Upper lobe of left lung (tissue), 6 donors: ENCODE data around the gene MMP7. TPM values are rescaled to one million over a fixed set of nuclear protein-coding genes. Genes with fewer than 3 reads are reported as not detected.
A peak's percentile ranks its signal among the peaks of the same experiment; 100 is the strongest.

Source experiments
- ATAC-seq, 2 donors: fragments of 200-7000 bp; cut with Tn5 transposase; one replicate each; pipeline ENCODE4 v1.9.1; 2022; ENCODE audit warnings: mild to moderate bottlenecking in 2 of 2, moderate library complexity in 2 of 2; ENCODE audit not compliant: low FRiP score in 2 of 2
- DNase-seq, 2 donors: peaks; one replicate each; pipeline ENCODE4 v3.0.0-alpha.2; 2019 to 2020
- H3K27ac ChIP-seq, 4 donors: fragments of 200-600 bp; sonication (generic); one replicate each; pipeline ENCODE4 v1.5.1; 2016 to 2019
- H3K27me3 ChIP-seq, 4 donors: fragments of 200-600 bp; sonication (generic); one replicate each; pipeline ENCODE4 v1.5.1; 2017 to 2019
- H3K36me3 ChIP-seq, 4 donors: fragments of 200-600 bp; sonication (generic); one replicate each; pipeline ENCODE4 v1.5.1; 2016 to 2019
- H3K4me1 ChIP-seq, 4 donors: fragments of 200-600 bp; sonication (generic); one replicate each; pipeline ENCODE4 v1.5.1; 2018 to 2019
- H3K4me3 ChIP-seq, 4 donors: fragments of 200-600 bp; sonication (generic); one replicate each; pipeline ENCODE4 v1.5.1; 2017 to 2019; ENCODE audit warnings: mild to moderate bottlenecking in 2 of 4, moderate library complexity in 1 of 4
- H3K9me3 ChIP-seq, 4 donors: fragments of 200-600 bp; sonication (generic); one replicate each; pipeline ENCODE4 v1.5.1; 2018 to 2019
- EP300 ChIP-seq, 4 donors: sonication (generic); formaldehyde crosslinking; IDR thresholded peaks; one replicate each; pipeline ENCODE4 v1.5.1; 2017; ENCODE audit warnings: antibody characterized with exemption in 4 of 4, control low read depth in 2 of 4
- POLR2A ChIP-seq, 4 donors: fragments of 450-650 bp; IDR thresholded peaks; one replicate each; pipeline ENCODE4 v1.5.1; 2016 to 2017; ENCODE audit warnings: antibody characterized with exemption in 4 of 4, mild to moderate bottlenecking in 2 of 4
- POLR2AphosphoS5 ChIP-seq, 2 donors: sonication (generic); formaldehyde crosslinking; IDR thresholded peaks; one replicate each; pipeline ENCODE4 v1.5.1; 2017; ENCODE audit warnings: antibody characterized with exemption in 2 of 2
- WGBS, 2 donors: methylation state at CpG; one replicate each; pipeline ENCODE4 v1.1.5; 2017 to 2018; 5-methylcytosine and 5-hydroxymethylcytosine counted together
- total RNA-seq, 6 donors: library from RNA; depleted of rRNA in 4 of 6; stranded (reverse); fragments of >200 nt in 4 of 6; gene quantifications; one replicate each; pipeline versions ENCODE4 v1.1.0 to v1.2.1, GENCODE V29; 2016 to 2021
- TF ChIP-seq, protein P1 (sequence below), 6 experiments: fragments of 450-650 bp in 4 of 6; fragments of 200-600 bp in 2 of 6; sonication (generic) in 2 of 6; IDR thresholded peaks; one replicate each; pipeline ENCODE4 v1.5.1; 2016 to 2019; ENCODE audit warnings: antibody characterized with exemption in 6 of 6
- donor health status: DM: no; HTN: no; CAD: no; lungs with moderate emphysema.
- donor health status: DM: no; HTN: yes; CAD: no; lungs with severe emphysema.

The MMP7 gene
- total RNA-seq, 6 donors from 2014 or later: 2.4 to 66.5 (median 16.2) TPM

DNA sequence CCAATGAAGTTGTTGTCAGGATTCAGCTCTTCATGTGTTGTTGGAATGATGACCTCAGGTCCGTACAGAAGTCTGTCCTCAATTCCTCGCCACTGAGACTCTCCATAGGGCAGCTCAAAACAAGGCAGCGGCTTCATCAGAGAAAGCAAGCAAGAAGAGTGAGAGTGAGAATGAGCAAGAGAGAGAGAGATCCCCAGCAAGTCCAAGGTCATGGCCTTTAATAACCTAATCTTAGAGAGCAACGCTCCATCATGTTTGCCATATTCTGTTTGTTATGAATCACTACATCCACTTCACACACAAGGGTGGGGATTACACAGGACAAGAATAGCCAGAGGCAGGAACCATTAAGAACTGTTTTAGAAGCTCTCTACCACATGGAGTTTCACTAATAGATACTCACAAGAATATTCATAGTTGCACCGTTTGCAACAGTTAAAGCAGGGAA, 23.3 kb upstream of the MMP7 start:
- Histone ChIP-seq H3K9me3 (no peaks in the 10 kb centered on the region), H3K4me3 (no peak overlapping the region), H3K36me3 (no peaks in the 10 kb centered on the region), H3K4me1 (peaks cover 0 to 12% (median 0%) of the 10 kb centered on the region in 4 donors), H3K27me3 (no peaks in the 10 kb centered on the region), H3K27ac (peak overlapping the region; percentile 24 to 77 (median 69))
- TF ChIP-seq, protein P1, sequence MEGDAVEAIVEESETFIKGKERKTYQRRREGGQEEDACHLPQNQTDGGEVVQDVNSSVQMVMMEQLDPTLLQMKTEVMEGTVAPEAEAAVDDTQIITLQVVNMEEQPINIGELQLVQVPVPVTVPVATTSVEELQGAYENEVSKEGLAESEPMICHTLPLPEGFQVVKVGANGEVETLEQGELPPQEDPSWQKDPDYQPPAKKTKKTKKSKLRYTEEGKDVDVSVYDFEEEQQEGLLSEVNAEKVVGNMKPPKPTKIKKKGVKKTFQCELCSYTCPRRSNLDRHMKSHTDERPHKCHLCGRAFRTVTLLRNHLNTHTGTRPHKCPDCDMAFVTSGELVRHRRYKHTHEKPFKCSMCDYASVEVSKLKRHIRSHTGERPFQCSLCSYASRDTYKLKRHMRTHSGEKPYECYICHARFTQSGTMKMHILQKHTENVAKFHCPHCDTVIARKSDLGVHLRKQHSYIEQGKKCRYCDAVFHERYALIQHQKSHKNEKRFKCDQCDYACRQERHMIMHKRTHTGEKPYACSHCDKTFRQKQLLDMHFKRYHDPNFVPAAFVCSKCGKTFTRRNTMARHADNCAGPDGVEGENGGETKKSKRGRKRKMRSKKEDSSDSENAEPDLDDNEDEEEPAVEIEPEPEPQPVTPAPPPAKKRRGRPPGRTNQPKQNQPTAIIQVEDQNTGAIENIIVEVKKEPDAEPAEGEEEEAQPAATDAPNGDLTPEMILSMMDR (IDR thresholded peaks at IDR 0.05): no peak
- TF ChIP-seq POLR2AphosphoS5 (IDR thresholded peaks at IDR 0.05): peak in 1 of 2 donors; percentile 30
- TF ChIP-seq EP300 (IDR thresholded peaks at IDR 0.05): peak in 1 of 4 donors; percentile 75
- DNase-seq (no peak), ATAC-seq (peak; percentile 26 to 63)
- WGBS, 2 donors: 74 to 79% methylated on average over 5 of the region's 5 CpGs

DNA sequence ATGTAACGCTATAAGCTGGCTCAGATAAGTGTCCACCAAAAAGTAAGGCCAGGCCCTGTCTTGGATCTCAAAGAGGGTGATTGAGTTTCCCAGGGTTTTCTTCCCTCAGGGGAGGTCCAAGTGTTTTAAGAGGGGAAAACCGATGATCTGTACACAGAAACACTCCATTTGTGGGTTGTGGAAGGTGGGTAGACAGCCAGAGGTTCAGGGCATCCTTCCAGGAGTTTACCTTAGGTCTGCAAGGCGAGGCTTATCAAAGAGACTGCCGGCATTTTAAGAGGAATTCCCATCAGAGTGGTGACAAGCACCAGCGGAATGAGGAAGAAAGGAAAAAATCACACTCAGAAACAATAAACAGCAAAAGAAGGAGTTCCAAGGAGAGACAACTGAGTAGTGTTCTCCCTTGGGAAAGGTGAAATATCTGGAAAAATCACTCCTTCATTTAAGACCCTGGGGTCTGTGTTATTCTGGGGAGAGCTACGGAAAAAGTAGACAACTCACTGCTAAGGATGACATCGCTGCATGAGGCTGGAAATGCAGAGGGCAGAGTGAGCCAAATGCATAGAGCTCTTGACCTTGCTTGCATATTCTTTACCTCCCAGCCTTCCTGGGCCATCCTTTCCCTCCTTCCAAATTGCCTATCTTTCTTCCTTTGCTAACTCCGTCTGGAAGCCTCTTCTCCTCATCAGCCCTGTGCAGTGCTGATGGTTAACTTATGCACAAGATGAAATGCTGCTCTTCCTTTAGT, 22.1 kb upstream of the MMP7 start:
- Histone ChIP-seq H3K36me3 (no peaks in the 10 kb centered on the region), H3K4me1 (peaks cover 0 to 12% (median 0%) of the 10 kb centered on the region in 4 donors), H3K4me3 (no peak overlapping the region), H3K27me3 (no peaks in the 10 kb centered on the region), H3K27ac (peak overlapping the region; percentile 27 to 77 (median 69)), H3K9me3 (no peaks in the 10 kb centered on the region)
- peak; percentile 18 to 29 for TF ChIP-seq POLR2AphosphoS5 (IDR thresholded peaks at IDR 0.05)
- TF ChIP-seq POLR2A (IDR thresholded peaks at IDR 0.05): no peak
- TF ChIP-seq EP300 (IDR thresholded peaks at IDR 0.05): peak in 3 of 4 donors; percentile 61 to 89 (median 84)
- TF ChIP-seq, protein P1 (IDR thresholded peaks at IDR 0.05): no peak
- 52 to 57% methylated on average over 8 of the region's 8 CpGs for WGBS, 2 donors
- DNase-seq (peak in 1 of 2 donors; percentile 66), ATAC-seq (peak; percentile 45 to 73)

DNA sequence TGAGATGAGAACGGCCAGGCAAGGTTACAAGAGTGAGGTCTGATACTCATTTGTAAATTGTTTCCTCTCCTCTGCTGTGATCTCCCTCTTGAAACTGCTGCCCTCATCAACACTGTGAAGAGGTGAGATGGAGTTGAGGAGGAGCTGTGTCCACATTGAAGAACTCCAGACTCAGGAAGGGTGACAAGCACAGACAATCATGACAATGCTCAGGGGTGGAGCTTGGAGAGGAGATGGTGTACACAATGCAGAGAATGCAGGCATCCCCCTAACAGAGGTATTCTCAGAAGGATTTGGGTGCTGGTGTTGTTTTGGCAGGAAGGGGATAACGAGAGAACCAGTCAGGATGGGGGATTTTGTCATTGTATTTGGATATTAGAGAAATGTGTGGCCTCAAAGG, 21.5 kb upstream of the MMP7 start:
- Histone ChIP-seq H3K27ac (peak overlapping the region; percentile 27 to 75 (median 66)), H3K4me3 (no peak overlapping the region), H3K9me3 (no peaks in the 10 kb centered on the region), H3K4me1 (peaks cover 0 to 12% (median 0%) of the 10 kb centered on the region in 4 donors), H3K36me3 (no peaks in the 10 kb centered on the region), H3K27me3 (no peaks in the 10 kb centered on the region)
- peak in 1 of 2 donors; percentile 16 for ATAC-seq
- WGBS, 2 donors: 58 to 69% methylated on average over 2 of the region's 2 CpGs
- no peak for DNase-seq
- TF ChIP-seq, protein P1 (IDR thresholded peaks at IDR 0.05): no peak
- TF ChIP-seq POLR2AphosphoS5 (IDR thresholded peaks at IDR 0.05) (no peak), POLR2A (IDR thresholded peaks at IDR 0.05) (no peak), EP300 (IDR thresholded peaks at IDR 0.05) (no peak)

DNA sequence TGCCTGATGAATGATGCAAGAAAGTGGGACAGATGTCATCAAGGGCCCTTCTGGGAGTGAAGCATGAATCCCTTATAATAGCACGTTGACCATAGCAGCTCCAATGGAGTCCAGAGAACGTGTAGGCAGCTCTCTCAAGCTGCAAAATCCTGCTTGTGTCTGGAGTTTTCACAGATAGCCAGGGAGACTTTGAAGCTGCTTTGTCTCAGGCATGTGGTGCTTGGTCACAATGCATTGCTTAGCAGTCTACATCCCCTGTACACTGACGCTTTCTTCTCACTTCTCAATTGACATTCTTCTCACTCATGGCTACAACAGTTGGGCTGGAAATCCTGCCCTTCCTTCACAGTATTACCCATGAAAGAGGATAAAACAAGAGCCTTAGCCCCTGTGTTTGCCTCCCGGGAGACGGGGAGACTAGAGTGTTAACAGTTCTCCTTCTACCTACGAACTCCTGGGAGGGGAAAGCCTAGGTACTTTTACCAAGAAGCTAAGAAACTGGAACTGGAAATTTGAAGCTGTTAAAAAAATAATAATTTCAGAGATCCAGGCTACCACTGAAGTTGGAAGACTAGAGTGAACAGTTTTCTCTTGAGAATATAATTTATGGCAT, 20.7 kb upstream of the MMP7 start:
- H3K36me3 ChIP-seq: no peaks in the 10 kb centered on the region
- WGBS, 2 donors: 63 to 65% methylated on average over 6 of the region's 6 CpGs
- ATAC-seq (no peak), DNase-seq (no peak)
- no peaks in the 10 kb centered on the region for H3K27me3 ChIP-seq
- no peak overlapping the region for H3K4me3 ChIP-seq
- peak overlapping the region; percentile 27 to 75 (median 66) for H3K27ac ChIP-seq
- no peak for TF ChIP-seq EP300 (IDR thresholded peaks at IDR 0.05)
- no peak for TF ChIP-seq POLR2A (IDR thresholded peaks at IDR 0.05)
- TF ChIP-seq, protein P1 (IDR thresholded peaks at IDR 0.05): no peak
- TF ChIP-seq POLR2AphosphoS5 (IDR thresholded peaks at IDR 0.05): no peak
- H3K9me3 ChIP-seq: no peaks in the 10 kb centered on the region
- H3K4me1 ChIP-seq: peaks cover 0 to 12% (median 0%) of the 10 kb centered on the region in 4 donors
